ENCODE measurements around the gene NPTX2. TPM values are rescaled to one million over a fixed set of nuclear protein-coding genes. Genes with fewer than 3 reads are reported as not detected.

NPTX2 gene
- total RNA-seq, 1 donor from 2014 or later, result not detected

DNA sequence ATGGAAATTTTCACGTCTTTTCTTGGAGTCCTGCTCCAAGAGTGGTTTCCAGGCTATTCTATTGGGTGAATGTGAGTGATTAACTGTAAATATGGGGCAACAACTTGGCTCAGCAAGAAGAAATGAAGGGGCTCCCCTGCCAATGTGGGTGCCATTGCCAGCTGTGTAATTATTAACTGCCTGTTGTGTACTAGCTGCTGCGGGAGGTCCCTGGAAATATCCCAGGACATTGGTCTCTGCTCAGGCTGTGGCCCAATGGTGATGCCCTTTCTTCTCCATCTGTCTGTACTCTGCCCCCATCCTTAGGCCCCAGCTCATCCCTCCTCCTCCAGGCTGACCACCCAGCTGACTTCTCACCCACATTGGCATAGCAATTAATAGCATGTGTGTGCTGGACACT lies 29.4 kb downstream of the NPTX2 start:
- no peak overlapping the region for H3K27ac Mint-ChIP-seq

DNA sequence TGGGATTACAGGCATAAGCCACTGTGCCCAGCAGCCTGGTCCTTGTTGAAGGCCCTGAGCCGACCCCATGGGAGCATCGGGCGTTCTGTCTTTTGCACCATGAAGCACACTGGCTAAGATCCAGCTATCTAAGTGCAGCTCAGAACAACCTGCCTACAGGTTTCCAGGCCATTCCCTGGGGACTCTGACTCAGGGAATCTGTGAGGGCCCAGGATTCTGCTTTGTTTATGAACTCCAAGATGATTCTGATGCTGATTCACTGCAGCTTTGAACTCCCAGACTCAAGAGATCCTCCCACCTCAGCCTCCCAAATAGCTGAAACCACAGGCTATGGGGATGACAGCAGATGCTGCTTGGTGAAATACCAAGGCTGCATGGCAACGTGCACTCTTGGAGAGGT lies 30.2 kb downstream of the NPTX2 start:
- no peak for ATAC-seq (ENCODE audit: low read depth)
- no peak overlapping the region for H3K27ac Mint-ChIP-seq
- intact Hi-C loops (cut with micrococcal nuclease), result loop anchor here (10.0 kb wide), 1 partner anchor 333 kb away; no protein-coding TSS in a partner anchor

More for the DNA sequence above, 29.4 kb downstream of the NPTX2 start:
- ChIA-PET POLR2A (interaction anchor here (0.6 kb wide), 1 partner anchor 545 kb away, joined by 4 read pairs; no protein-coding TSS in a partner anchor), CTCF (no interaction called here)
- Mint-ChIP-seq H3K4me1 (peaks cover 16% of the 10 kb centered on the region), H3K9me3 (peaks cover 8% of the 10 kb centered on the region), H3K4me3 (no peak overlapping the region), H3K36me3 (ENCODE audit: low read depth) (no peaks in the 10 kb centered on the region), H3K27me3 (peaks cover 10% of the 10 kb centered on the region)
- intact Hi-C loops (cut with micrococcal nuclease), result loop anchor here (10.0 kb wide), 1 partner anchor 332 kb away; no protein-coding TSS in a partner anchor
- ATAC-seq (ENCODE audit: low read depth) (no peak), DNase-seq (no peak)
- TF ChIP-seq, protein P1, sequence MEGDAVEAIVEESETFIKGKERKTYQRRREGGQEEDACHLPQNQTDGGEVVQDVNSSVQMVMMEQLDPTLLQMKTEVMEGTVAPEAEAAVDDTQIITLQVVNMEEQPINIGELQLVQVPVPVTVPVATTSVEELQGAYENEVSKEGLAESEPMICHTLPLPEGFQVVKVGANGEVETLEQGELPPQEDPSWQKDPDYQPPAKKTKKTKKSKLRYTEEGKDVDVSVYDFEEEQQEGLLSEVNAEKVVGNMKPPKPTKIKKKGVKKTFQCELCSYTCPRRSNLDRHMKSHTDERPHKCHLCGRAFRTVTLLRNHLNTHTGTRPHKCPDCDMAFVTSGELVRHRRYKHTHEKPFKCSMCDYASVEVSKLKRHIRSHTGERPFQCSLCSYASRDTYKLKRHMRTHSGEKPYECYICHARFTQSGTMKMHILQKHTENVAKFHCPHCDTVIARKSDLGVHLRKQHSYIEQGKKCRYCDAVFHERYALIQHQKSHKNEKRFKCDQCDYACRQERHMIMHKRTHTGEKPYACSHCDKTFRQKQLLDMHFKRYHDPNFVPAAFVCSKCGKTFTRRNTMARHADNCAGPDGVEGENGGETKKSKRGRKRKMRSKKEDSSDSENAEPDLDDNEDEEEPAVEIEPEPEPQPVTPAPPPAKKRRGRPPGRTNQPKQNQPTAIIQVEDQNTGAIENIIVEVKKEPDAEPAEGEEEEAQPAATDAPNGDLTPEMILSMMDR (IDR thresholded peaks at IDR 0.05), result no peak

DNA sequence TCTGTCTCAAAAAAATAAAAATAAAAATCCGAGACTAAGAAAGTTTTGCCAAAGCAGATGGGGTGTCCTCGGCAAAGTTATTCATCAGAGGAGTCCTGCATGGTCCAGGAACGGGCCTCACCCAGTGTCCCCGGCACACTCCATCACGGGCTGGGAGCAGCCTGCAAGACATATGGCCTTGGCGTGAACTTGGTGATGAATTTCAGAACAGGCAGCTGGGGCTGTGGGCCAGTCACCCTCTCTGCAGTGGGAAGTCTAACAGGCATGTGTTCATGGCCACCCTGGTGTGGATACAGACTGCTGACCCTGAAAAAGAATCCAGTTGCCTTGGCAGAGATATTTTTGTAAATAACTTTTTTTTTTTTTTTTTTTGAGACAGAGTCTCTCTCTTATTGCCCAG lies 34.7 kb downstream of the NPTX2 start:
- TF ChIP-seq, protein P1 (IDR thresholded peaks at IDR 0.05), result no peak
- H3K27ac Mint-ChIP-seq, result no peak overlapping the region
- H3K36me3 Mint-ChIP-seq (ENCODE audit: low read depth), result no peaks in the 10 kb centered on the region
- intact Hi-C loops (cut with micrococcal nuclease), result no loop called here
- H3K4me1 Mint-ChIP-seq, result no peaks in the 10 kb centered on the region
- H3K27me3 Mint-ChIP-seq, result peaks cover 4% of the 10 kb centered on the region
- ATAC-seq (ENCODE audit: low read depth) (no peak), DNase-seq (no peak)
- POLR2A ChIA-PET, result no interaction called here
- peaks cover 10% of the 10 kb centered on the region for H3K9me3 Mint-ChIP-seq
- CTCF ChIA-PET, result no interaction called here
- H3K4me3 Mint-ChIP-seq, result no peak overlapping the region

More for the DNA sequence above, 30.2 kb downstream of the NPTX2 start:
- TF ChIP-seq, protein P1 (IDR thresholded peaks at IDR 0.05), result no peak
- ChIA-PET POLR2A (no interaction called here), CTCF (no interaction called here)
- H3K27me3 Mint-ChIP-seq, result peaks cover 7% of the 10 kb centered on the region
- H3K36me3 Mint-ChIP-seq (ENCODE audit: low read depth), result no peaks in the 10 kb centered on the region
- no peak overlapping the region for H3K4me3 Mint-ChIP-seq
- peaks cover 8% of the 10 kb centered on the region for H3K4me1 Mint-ChIP-seq
- peaks cover 8% of the 10 kb centered on the region for H3K9me3 Mint-ChIP-seq
- no peak for DNase-seq

DNA sequence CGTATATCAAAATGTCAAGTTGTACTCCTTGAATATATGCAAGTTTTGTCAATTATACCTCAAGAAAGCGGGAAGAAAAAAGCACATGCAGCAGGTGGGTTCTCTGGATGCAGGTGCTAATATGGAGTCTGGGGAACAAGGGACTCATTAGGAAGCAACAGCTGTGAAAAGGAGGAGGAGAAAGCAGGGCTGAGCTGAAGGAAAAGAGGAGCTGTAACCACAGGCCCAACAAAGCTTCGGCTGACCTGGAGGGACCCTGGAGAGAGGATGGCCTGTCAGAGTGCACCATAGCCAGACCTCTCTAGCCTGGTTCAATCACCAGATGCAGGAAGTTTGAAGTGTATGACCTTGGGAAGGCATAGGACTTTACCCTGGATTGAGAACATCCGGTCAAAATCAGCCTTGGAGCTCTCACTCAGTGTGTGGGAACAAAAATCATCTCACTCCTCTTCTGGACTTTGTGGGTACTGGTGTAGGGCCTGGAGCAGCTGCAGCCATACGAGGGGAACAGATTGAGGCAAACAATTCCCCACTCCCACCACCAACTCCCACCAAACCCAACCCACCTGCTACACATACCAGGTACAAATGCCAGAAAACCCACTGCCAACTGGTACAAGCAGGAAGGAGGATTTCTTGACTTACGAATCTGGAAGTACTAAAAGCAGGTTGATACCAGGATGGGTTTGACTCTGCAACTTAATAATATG lies 36.7 kb downstream of the NPTX2 start:
- ATAC-seq (ENCODE audit: low read depth) (no peak), DNase-seq (no peak)
- Mint-ChIP-seq H3K4me3 (no peak overlapping the region), H3K27me3 (peaks cover 4% of the 10 kb centered on the region), H3K27ac (no peak overlapping the region), H3K36me3 (ENCODE audit: low read depth) (no peaks in the 10 kb centered on the region), H3K9me3 (peaks cover 10% of the 10 kb centered on the region), H3K4me1 (no peaks in the 10 kb centered on the region)
- POLR2A ChIA-PET, result no interaction called here
- intact Hi-C loops (cut with micrococcal nuclease), result no loop called here
- CTCF ChIA-PET, result interaction anchor here (0.6 kb wide), 1 partner anchor 534 kb away, joined by 4 read pairs; no protein-coding TSS in a partner anchor
- TF ChIP-seq, protein P1 (IDR thresholded peaks at IDR 0.05), result no peak

DNA sequence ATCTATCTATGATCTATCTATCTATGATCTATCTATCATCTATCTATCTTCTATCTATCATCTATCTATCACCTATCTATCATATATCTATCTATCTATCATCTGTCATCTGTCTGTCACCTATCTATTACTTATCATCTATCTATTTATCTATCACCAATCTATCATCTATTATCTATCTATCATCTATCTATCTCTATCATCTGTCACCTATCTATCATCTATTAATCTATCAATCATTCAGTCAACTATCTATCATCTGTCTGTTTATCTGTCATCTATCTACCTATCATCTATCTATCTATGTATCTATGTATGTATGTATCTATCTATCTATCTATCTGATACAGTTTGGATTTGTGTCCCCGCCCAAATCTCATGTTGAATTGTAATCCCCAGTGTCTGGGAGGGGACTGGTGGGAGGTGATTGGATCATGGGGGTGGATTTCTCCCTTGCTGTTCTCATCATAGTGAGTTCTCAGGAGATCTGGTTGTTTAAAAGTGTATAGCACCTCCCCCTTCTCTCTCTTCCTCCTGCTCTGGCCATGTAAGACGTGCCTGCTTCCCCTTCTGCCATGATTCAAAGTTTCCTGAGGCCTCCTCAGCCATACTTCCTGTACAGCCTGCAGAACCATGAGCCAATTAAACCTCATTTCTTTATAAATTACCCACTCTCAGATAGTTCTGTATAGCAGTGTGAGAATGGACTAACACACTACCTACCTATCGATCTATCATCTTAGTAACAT lies 37.6 kb downstream of the NPTX2 start:
- H3K4me3 Mint-ChIP-seq, result no peak overlapping the region
- peaks cover 3% of the 10 kb centered on the region for H3K9me3 Mint-ChIP-seq
- H3K27ac Mint-ChIP-seq, result no peak overlapping the region
- intact Hi-C loops (cut with micrococcal nuclease), result no loop called here
- POLR2A ChIA-PET, result no interaction called here
- peaks cover 4% of the 10 kb centered on the region for H3K27me3 Mint-ChIP-seq
- no peak for ATAC-seq (ENCODE audit: low read depth)
- H3K4me1 Mint-ChIP-seq, result no peaks in the 10 kb centered on the region
- H3K36me3 Mint-ChIP-seq (ENCODE audit: low read depth), result no peaks in the 10 kb centered on the region
- TF ChIP-seq, protein P1 (IDR thresholded peaks at IDR 0.05), result no peak
- DNase-seq, result no peak
- CTCF ChIA-PET, result no interaction called here

Data from activated B cell treated with CpG ODN at 0.5 μM for 24 hours (primary cell).